A549 (cell line): ENCODE data around the gene TP73. TPM values are rescaled to one million over a fixed set of nuclear protein-coding genes. Genes with fewer than 3 reads are reported as not detected.
"Not testable (repeated sequence)": the region's sequence is repeated elsewhere in the genome, so short reads cannot be mapped to it uniquely, and the experiment has no call there.

ENCODE experiments used
- ATAC-seq, 2 experiments: fragments of 200-7000 bp in 1 of 2; fragments of >200 bp in 1 of 2; cut with Nextera tagmentation in 1 of 2; cut with Tn5 transposase in 1 of 2; 3 replicates each; pipeline versions ENCODE4 v1.8.0 to v1.9.1; 2018 to 2020; ENCODE audit warnings: mild to moderate bottlenecking in 1 of 2, moderate library complexity in 1 of 2
- CTCF ChIA-PET: fragments of 300-600 bp; sonication (Branson Sonifier 250); formaldehyde crosslinking; extraction: SDS; loops from one replicate; lab custom pipeline; 2021; ENCODE audit warnings: antibody characterized with exemption, inconsistent platforms; lab: Yijun Ruan, JAX
- POLR2A ChIA-PET: fragments of 350-600 bp; formaldehyde crosslinking; extraction: SDS; loops from one replicate; lab custom pipeline; 2021; ENCODE audit warnings: antibody characterized with exemption, inconsistent platforms; lab: Yijun Ruan, JAX
- DNase-seq, 2 experiments: peaks; one replicate each; pipeline versions ENCODE4 v3.0.0 to v3.0.0-alpha.2; 2011 to 2016; ENCODE audit warnings: low read depth in 1 of 2, low spot score in 1 of 2
- FAIRE-seq: peaks from 2 replicates; lab custom pipeline; 2011; peaks lifted over from hg19 to GRCh38; lab: Jason Lieb, UNC
- H3K27ac ChIP-seq, 2 experiments: fragments of >200 bp; sonication (Bioruptor Twin); formaldehyde crosslinking; 3 replicates each; pipeline ENCODE4 v1.5.1; 2016 to 2017
- H3K4me1 ChIP-seq: fragments of >200 bp; sonication (Bioruptor Twin); formaldehyde crosslinking; 3 replicates; pipeline ENCODE4 v1.6.1; 2016
- H3K4me2 ChIP-seq: fragments of >200 bp; sonication (Bioruptor Twin); formaldehyde crosslinking; 3 replicates; pipeline ENCODE4 v1.6.1; 2016
- H3K4me3 ChIP-seq: fragments of >200 bp; sonication (Bioruptor Twin); formaldehyde crosslinking; 3 replicates; pipeline ENCODE4 v1.5.1; 2016
- H3K9me3 ChIP-seq: fragments of >200 bp; sonication (Bioruptor Twin); formaldehyde crosslinking; 3 replicates; pipeline ENCODE4 v1.6.1; 2016
- CBX2 ChIP-seq: fragments of 200-600 bp; sonication (generic); IDR thresholded peaks from 2 replicates; pipeline ENCODE4 v1.6.1; 2016; ENCODE audit warnings: low read depth, mild to moderate bottlenecking, borderline replicate concordance
- CBX8 ChIP-seq: fragments of 200-600 bp; sonication (generic); IDR thresholded peaks from 2 replicates; pipeline ENCODE4 v1.6.1; 2016
- CEBPB ChIP-seq, 2 experiments: fragments of >200 bp in 1 of 2; sonication (Bioruptor Twin) in 1 of 2; formaldehyde crosslinking in 1 of 2; IDR thresholded peaks; 2 replicates each; pipeline ENCODE4 v1.6.1; 2012 to 2016
- EHF ChIP-seq: fragments of 250-450 bp; sonication (Bioruptor Pico); IDR thresholded peaks from 2 replicates; pipeline ENCODE4 v1.5.0; 2020; ENCODE audit warnings: mild to moderate bottlenecking
- FOXS1 ChIP-seq: fragments of 250-450 bp; sonication (Bioruptor Pico); IDR thresholded peaks from 2 replicates; pipeline ENCODE4 v1.5.0; 2020; ENCODE audit warnings: mild to moderate bottlenecking, moderate library complexity
- GATA3 ChIP-seq: IDR thresholded peaks from 2 replicates; pipeline ENCODE4 v1.6.1; 2012; ENCODE audit warnings: borderline replicate concordance
- HEYL ChIP-seq: fragments of 250-450 bp; sonication (Bioruptor Pico); IDR thresholded peaks from 2 replicates; pipeline ENCODE4 v1.8.0; 2021; ENCODE audit warnings: mild to moderate bottlenecking, moderate library complexity
- HOXB5 ChIP-seq: fragments of 250-450 bp; sonication (Bioruptor Pico); IDR thresholded peaks from 2 replicates; pipeline ENCODE4 v1.5.0; 2020; ENCODE audit warnings: mild to moderate bottlenecking, moderate library complexity
- JUNB ChIP-seq: fragments of >200 bp; sonication (Bioruptor Twin); formaldehyde crosslinking; IDR thresholded peaks from 2 replicates; pipeline ENCODE4 v1.6.1; 2016
- KDM1A ChIP-seq: fragments of 200-600 bp; sonication (generic); IDR thresholded peaks from 2 replicates; pipeline ENCODE4 v1.6.1; 2016; ENCODE audit warnings: low read depth, mild to moderate bottlenecking
- KDM5A ChIP-seq: fragments of 200-600 bp; sonication (generic); IDR thresholded peaks from 2 replicates; pipeline ENCODE4 v1.6.1; 2016; ENCODE audit warnings: antibody characterized with exemption, mild to moderate bottlenecking
- MAFK ChIP-seq: fragments of 450-650 bp; IDR thresholded peaks from 2 replicates; pipeline ENCODE4 v1.6.1; 2014; ENCODE audit not compliant: partially characterized antibody
- MAZ ChIP-seq: fragments of 150-350 bp; IDR thresholded peaks from 2 replicates; pipeline ENCODE4 v1.6.1; 2014; ENCODE audit warnings: antibody characterized with exemption, low read depth, low read length, borderline replicate concordance
- NPAS2 ChIP-seq: fragments of 250-450 bp; sonication (Bioruptor Pico); IDR thresholded peaks from 2 replicates; pipeline ENCODE4 v1.8.0; 2022; ENCODE audit warnings: mild to moderate bottlenecking, moderate library complexity, borderline replicate concordance
- POLR2A ChIP-seq: IDR thresholded peaks from 2 replicates; pipeline ENCODE4 v1.6.1; 2012; ENCODE audit warnings: mild to moderate bottlenecking, low read length
- RAD21 ChIP-seq, 2 experiments: fragments of >200 bp in 1 of 2; sonication (Bioruptor Twin) in 1 of 2; formaldehyde crosslinking in 1 of 2; IDR thresholded peaks in 1 of 2; conservative IDR thresholded peaks in 1 of 2; 2 replicates in 1 of 2; 3 replicates in 1 of 2; pipeline ENCODE4 v1.6.1; 2012 to 2018; ENCODE audit warnings: inconsistent platforms in 1 of 2
- SMC3 ChIP-seq: fragments of >200 bp; sonication (Bioruptor Twin); formaldehyde crosslinking; IDR thresholded peaks from 3 replicates; pipeline ENCODE4 v1.6.1; 2018; ENCODE audit warnings: inconsistent platforms
- ZSCAN20 ChIP-seq: fragments of 250-450 bp; sonication (Bioruptor Pico); IDR thresholded peaks from 2 replicates; pipeline ENCODE4 v1.8.0; 2022; ENCODE audit warnings: mild to moderate bottlenecking, moderate library complexity
- WGBS: methylation state at CpG from one replicate; pipeline ENCODE4 v1.1.6; 2017; ENCODE audit errors: missing lambda C conversion rate; 5-methylcytosine and 5-hydroxymethylcytosine counted together
- polyA plus RNA-seq, 4 experiments: library from polyadenylated mRNA; depleted of rRNA in 3 of 4; stranded (reverse); fragments of >200 nt; fragmentation: RNase III in 1 of 4; extraction: RNeasy Plus Mini Kit Qiagen cat#74134 plus additional on column Dnase treatment in 1 of 4; gene quantifications; 2 replicates in 3 of 4; 3 replicates in 1 of 4; pipeline ENCODE4 v1.2.3, GENCODE V29; 2011 to 2017
- TF ChIP-seq, protein P1 (sequence below): fragments of >200 bp; sonication (Bioruptor Twin); formaldehyde crosslinking; IDR thresholded peaks from 3 replicates; pipeline ENCODE4 v1.5.1; 2016
- TF ChIP-seq, protein P2 (sequence below): fragments of >200 bp; sonication (Bioruptor Twin); formaldehyde crosslinking; IDR thresholded peaks from 2 replicates; pipeline ENCODE4 v1.6.1; 2016
- TF ChIP-seq, protein P3 (sequence below): IDR thresholded peaks from 2 replicates; pipeline ENCODE4 v1.6.1; 2012
- TF ChIP-seq, protein P4 (sequence below): fragments of 250-450 bp; sonication (Bioruptor Pico); IDR thresholded peaks from 2 replicates; pipeline ENCODE4 v1.5.0; 2021; ENCODE audit warnings: mild to moderate bottlenecking, moderate library complexity, borderline replicate concordance
- TF ChIP-seq, protein P5 (sequence below): IDR thresholded peaks from 2 replicates; pipeline ENCODE4 v1.6.1; 2012

Gene TP73
- polyA plus RNA-seq, 2 of the 4 experiments (the other 2 are of a cell fraction): 0.01 to 0.25 TPM

DNA sequence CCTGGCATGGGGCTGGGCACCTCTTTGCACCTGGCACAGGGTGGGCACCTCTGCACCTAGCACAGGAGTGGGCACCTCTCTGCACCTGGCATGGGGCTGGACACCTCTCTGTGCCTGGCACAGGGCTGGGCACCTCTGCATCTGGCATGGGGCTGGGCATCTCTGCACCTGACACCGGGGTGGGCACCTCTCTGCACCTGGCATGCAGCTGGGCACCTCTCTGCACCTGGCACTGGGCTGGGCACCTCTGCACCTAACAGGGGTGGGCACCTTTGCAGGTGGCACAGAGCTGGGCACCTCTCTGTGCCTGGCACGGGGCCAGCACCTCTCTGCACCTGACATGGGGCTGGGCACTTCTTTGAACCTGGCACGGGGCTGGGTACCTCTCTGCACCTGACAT, 70.5 kb downstream of the TP73 start:
- DNase-seq (no peak), ATAC-seq (no peak), FAIRE-seq (no peak)
- H3K27ac ChIP-seq: no peak overlapping the region
- CTCF ChIA-PET: interaction anchor here (1.3 to 2.8 kb wide), 6 partner anchors 8 to 74 kb away, joined by 4 to 22 read pairs (median 10); partner anchors contain the start of gene LRRC47
- no peak overlapping the region for H3K4me3 ChIP-seq
- POLR2A ChIA-PET: no interaction called here
- TF ChIP-seq FOXS1 (CRISPR knock-in tag) (no peak), ZSCAN20 (CRISPR knock-in tag) (no peak), MAZ (no peak), CEBPB (IDR thresholded peaks at IDR 0.05) (no peak), KDM5A (no peak), JUNB (no peak), GATA3 (no peak), KDM1A (no peak)
- TF ChIP-seq, protein P1, sequence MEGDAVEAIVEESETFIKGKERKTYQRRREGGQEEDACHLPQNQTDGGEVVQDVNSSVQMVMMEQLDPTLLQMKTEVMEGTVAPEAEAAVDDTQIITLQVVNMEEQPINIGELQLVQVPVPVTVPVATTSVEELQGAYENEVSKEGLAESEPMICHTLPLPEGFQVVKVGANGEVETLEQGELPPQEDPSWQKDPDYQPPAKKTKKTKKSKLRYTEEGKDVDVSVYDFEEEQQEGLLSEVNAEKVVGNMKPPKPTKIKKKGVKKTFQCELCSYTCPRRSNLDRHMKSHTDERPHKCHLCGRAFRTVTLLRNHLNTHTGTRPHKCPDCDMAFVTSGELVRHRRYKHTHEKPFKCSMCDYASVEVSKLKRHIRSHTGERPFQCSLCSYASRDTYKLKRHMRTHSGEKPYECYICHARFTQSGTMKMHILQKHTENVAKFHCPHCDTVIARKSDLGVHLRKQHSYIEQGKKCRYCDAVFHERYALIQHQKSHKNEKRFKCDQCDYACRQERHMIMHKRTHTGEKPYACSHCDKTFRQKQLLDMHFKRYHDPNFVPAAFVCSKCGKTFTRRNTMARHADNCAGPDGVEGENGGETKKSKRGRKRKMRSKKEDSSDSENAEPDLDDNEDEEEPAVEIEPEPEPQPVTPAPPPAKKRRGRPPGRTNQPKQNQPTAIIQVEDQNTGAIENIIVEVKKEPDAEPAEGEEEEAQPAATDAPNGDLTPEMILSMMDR: no peak
- TF ChIP-seq, protein P2, sequence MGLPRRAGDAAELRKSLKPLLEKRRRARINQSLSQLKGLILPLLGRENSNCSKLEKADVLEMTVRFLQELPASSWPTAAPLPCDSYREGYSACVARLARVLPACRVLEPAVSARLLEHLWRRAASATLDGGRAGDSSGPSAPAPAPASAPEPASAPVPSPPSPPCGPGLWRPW: no peak
- TF ChIP-seq, protein P3, sequence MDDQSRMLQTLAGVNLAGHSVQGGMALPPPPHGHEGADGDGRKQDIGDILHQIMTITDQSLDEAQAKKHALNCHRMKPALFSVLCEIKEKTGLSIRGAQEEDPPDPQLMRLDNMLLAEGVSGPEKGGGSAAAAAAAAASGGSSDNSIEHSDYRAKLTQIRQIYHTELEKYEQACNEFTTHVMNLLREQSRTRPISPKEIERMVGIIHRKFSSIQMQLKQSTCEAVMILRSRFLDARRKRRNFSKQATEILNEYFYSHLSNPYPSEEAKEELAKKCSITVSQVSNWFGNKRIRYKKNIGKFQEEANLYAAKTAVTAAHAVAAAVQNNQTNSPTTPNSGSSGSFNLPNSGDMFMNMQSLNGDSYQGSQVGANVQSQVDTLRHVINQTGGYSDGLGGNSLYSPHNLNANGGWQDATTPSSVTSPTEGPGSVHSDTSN: no peak
- WGBS: no CpG with 5 or more reads among the region's 3 CpGs
- no peaks in the 10 kb centered on the region for H3K4me1 ChIP-seq
- H3K4me2 ChIP-seq: no peak overlapping the region
- H3K9me3 ChIP-seq: no peaks in the 10 kb centered on the region

DNA sequence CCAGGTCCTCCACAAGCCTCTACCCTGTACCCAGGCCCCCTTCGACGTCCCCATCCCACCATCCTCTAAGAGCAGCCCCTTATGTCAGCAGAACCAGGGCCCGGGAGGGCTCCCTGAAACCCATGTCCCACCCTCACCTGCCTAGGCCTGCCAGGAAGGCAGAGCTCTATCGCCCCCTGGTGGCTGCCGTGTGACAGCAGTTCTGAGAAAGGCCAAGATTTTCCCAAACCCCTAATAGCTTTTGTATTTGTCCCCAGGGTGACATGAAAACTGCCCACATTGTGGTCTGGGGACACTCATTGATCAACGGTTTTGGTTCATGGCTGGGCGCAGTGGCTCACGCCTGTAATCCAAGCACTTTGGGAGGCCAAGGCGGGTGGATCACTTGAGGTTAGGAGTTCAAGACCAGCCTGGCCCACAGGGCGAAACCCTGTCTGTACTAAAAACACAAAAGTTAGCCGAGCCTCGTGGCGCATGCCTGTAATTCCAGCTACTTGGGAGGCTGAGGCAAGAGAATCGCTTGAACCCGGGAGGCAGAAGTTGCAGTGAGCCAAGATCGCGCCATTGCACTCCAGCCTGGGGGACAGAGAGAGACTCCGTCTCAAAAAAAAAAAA, 72.2 kb downstream of the TP73 start:
- ATAC-seq: peak; percentile 48 to 73; a peak in 4 of 6 replicates
- H3K4me2 ChIP-seq, H3K4me1 ChIP-seq, H3K4me3 ChIP-seq, H3K9me3 ChIP-seq: not testable (repeated sequence)
- TF ChIP-seq, protein P1: peak; percentile 74
- peak; percentile 61 to 74 for TF ChIP-seq RAD21 (conservative IDR thresholded peaks at IDR 0.05 in 1 of 2, IDR thresholded peaks at IDR 0.05 in 1 of 2)
- peak; percentile 40; the same call in 2 of the 3 replicates for TF ChIP-seq SMC3
- TF ChIP-seq, all 56 proteins: peak for 3; not testable (repeated sequence) for 53
- WGBS: 28% methylated on average over 14 of the region's 18 CpGs
- ChIA-PET CTCF (interaction anchor here (0.6 to 2.8 kb wide), 33 partner anchors 10 to 279 kb away, joined by 3 to 22 read pairs (median 5); partner anchors contain the start of gene LRRC47), POLR2A (interaction anchor here (1.0 kb wide), 1 partner anchor 28 kb away, joined by 3 read pairs; no protein-coding TSS in a partner anchor)
- not testable (repeated sequence) for FAIRE-seq, H3K27ac ChIP-seq
- DNase-seq: peak; percentile 44 to 51

DNA sequence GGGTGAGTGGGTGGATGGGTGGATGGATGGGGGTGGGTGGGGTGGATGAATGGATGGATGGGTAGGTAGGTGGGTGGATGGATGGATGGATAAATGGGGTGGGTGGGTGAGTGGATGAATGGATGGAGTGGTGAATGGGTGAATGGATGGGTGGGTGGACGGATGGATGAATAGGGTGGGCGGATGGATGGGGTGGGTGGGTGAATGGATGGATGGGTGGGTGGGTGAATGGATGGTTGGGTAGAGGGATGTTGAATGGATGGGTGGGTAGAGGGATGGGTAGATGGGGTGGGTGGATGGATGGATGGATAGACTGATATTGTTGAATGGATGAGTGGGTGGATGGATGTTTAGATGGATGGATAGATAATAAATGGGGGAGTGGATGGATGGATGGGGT, 73.0 kb downstream of the TP73 start:
- ChIA-PET CTCF (interaction anchor here (0.6 to 2.8 kb wide), 13 partner anchors 9 to 273 kb away, joined by 3 to 22 read pairs (median 7); partner anchors contain the start of gene LRRC47), POLR2A (no interaction called here)
- Histone ChIP-seq H3K4me1 (no peaks in the 10 kb centered on the region), H3K9me3 (no peaks in the 10 kb centered on the region), H3K27ac (no peak overlapping the region), H3K4me3 (no peak overlapping the region), H3K4me2 (no peak overlapping the region)
- ATAC-seq (no peak), FAIRE-seq (no peak), DNase-seq (no peak)
- 83% methylated on average over 1 of the region's 2 CpGs for whole genome bisulfite sequencing
- no peak for TF ChIP-seq MAFK
- TF ChIP-seq, protein P2: no peak
- no peak for TF ChIP-seq HEYL (CRISPR knock-in tag)
- TF ChIP-seq RAD21 (conservative IDR thresholded peaks at IDR 0.05 in 1 of 2, IDR thresholded peaks at IDR 0.05 in 1 of 2): no peak
- TF ChIP-seq, protein P4, sequence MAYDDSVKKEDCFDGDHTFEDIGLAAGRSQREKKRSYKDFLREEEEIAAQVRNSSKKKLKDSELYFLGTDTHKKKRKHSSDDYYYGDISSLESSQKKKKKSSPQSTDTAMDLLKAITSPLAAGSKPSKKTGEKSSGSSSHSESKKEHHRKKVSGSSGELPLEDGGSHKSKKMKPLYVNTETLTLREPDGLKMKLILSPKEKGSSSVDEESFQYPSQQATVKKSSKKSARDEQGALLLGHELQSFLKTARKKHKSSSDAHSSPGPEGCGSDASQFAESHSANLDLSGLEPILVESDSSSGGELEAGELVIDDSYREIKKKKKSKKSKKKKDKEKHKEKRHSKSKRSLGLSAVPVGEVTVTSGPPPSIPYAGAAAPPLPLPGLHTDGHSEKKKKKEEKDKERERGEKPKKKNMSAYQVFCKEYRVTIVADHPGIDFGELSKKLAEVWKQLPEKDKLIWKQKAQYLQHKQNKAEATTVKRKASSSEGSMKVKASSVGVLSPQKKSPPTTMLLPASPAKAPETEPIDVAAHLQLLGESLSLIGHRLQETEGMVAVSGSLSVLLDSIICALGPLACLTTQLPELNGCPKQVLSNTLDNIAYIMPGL (CRISPR knock-in tag): no peak
- no peak for TF ChIP-seq NPAS2 (CRISPR knock-in tag)
- TF ChIP-seq CBX2: no peak
- TF ChIP-seq CBX8: no peak
- no peak for TF ChIP-seq MAZ
- TF ChIP-seq HOXB5 (CRISPR knock-in tag): no peak
- no peak for TF ChIP-seq EHF (CRISPR knock-in tag)
- TF ChIP-seq, protein P3: no peak
- no peak for TF ChIP-seq KDM1A
- TF ChIP-seq FOXS1 (CRISPR knock-in tag): no peak
- TF ChIP-seq POLR2A: no peak
- TF ChIP-seq, protein P5, sequence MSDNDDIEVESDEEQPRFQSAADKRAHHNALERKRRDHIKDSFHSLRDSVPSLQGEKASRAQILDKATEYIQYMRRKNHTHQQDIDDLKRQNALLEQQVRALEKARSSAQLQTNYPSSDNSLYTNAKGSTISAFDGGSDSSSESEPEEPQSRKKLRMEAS: no peak
